Heart left ventricle (tissue), 13 donors: ENCODE measurements around the gene MSANTD3.

Source experiments
- CTCF ChIP-seq, 12 donors: fragments of 200-600 bp; sonication (generic) in 4 of 12; IDR thresholded peaks; one replicate each; pipeline versions ENCODE4 v1.5.0 to v1.8.0; 2018 to 2022; ENCODE audit warnings: antibody characterized with exemption in 12 of 12, mild to moderate bottlenecking in 5 of 12
- POLR2A ChIP-seq, 2 donors: fragments of 450-650 bp; IDR thresholded peaks; one replicate each; pipeline ENCODE4 v1.6.1; 2017; ENCODE audit warnings: antibody characterized with exemption in 2 of 2, mild to moderate bottlenecking in 2 of 2, moderate library complexity in 2 of 2
- donor health status: ischemic (EF 13 %, LVEDD 7.1; RV severe dilation, severe dysfunction).
- donor health status: DM: no; HTN: yes; CAD: no.
- donor health status: DM: no; HTN: no; CAD: no.
- donor health status: ischemic (EF 25% LVEDD 6.9; RV normal size, moderate dysfunction).
- donor health status: ischemic (EF 25% LVEDD 5.7; RV mildly dilated, moderate dysfunction).
- donor health status: ischemic (EF 35%, LVEDD 5.7; RV mildly dilated, moderate dysfunction).
- donor health status: nonischemic (EF 11% LVEDD 7.7; RV severe dilation, severe dysfunction).
- donor health status: DM: yes; HTN: yes; CAD: no.
- donor health status: PGD.
- donor health status: ischemic (EF 29% LVEDD 5.4; RV normal size, mild dysfunction).
- donor health status: nonischemic (EF 23%, LVEDD 6.1; RV moderate dilation, normal function).

GRCh38 chr9:100426189-100426529, 784 bp upstream of the MSANTD3 start:
- TF ChIP-seq POLR2A (IDR thresholded peaks at IDR 0.05), result no peak
- TF ChIP-seq CTCF (IDR thresholded peaks at IDR 0.05), result no peak
